K562 (cell line): Measurements from ENCODE around the gene RAVER2. TPM values are rescaled to one million over a fixed set of nuclear protein-coding genes. Genes with fewer than 3 reads are reported as not detected.

Experiments used
- BRD4 ChIP-seq: fragments of 200-600 bp; sonication (generic); IDR thresholded peaks from 2 replicates; pipeline ENCODE4 v1.6.1; 2017; ENCODE audit warnings: inconsistent platforms
- GTF3C2 ChIP-seq: IDR thresholded peaks from 3 replicates; pipeline ENCODE4 v1.6.1; 2011; ENCODE audit warnings: borderline replicate concordance, mild to moderate bottlenecking, moderate library complexity; ENCODE audit not compliant: insufficient read length; ENCODE audit errors: extremely low read depth
- KLF16 ChIP-seq: IDR thresholded peaks from 2 replicates; pipeline ENCODE4 v1.6.1; 2016; ENCODE audit warnings: antibody characterized with exemption
- TOE1 ChIP-seq, 2 experiments: fragments of 450-650 bp in 1 of 2; sonication (generic) in 1 of 2; formaldehyde crosslinking in 1 of 2; IDR thresholded peaks; 2 replicates each; pipeline versions ENCODE4 v1.7.1 to v1.8.0; 2016 to 2022; ENCODE audit warnings: borderline replicate concordance in 2 of 2, mild to moderate bottlenecking in 2 of 2, antibody characterized with exemption in 1 of 2, inconsistent platforms in 1 of 2, low read depth in 1 of 2, missing genetic modification reagents in 1 of 2, moderate library complexity in 1 of 2
- ZBTB40 ChIP-seq, 2 experiments: fragments of 450-650 bp in 1 of 2; sonication (generic) in 1 of 2; formaldehyde crosslinking in 1 of 2; IDR thresholded peaks; 2 replicates each; pipeline versions ENCODE4 v1.7.1 to v1.9.0; 2016 to 2022; ENCODE audit warnings: inconsistent platforms in 1 of 2, mild to moderate bottlenecking in 1 of 2, missing genetic modification reagents in 1 of 2
- ZNF23 ChIP-seq: fragments of 250-450 bp; sonication (Bioruptor Pico); IDR thresholded peaks from 2 replicates; pipeline ENCODE4 v1.4.0; 2020; ENCODE audit warnings: mild to moderate bottlenecking
- polyA plus RNA-seq, 8 experiments: library from polyadenylated mRNA; depleted of rRNA in 4 of 8; stranded (reverse) in 5 of 8; unstranded in 3 of 8; fragments of >200 nt; fragmentation: Nextera tagmentation in 2 of 8; fragmentation: Illumina TruSeq in 1 of 8; extraction: Ambion mirVana in 2 of 8; extraction: Trizol in 1 of 8; gene quantifications; 2 replicates each; pipeline versions ENCODE4 v1.2.1 to v1.2.3, GENCODE V29; 2011 to 2014; ENCODE audit warnings: inconsistent platforms in 1 of 8, missing spikeins in 1 of 8
- total RNA-seq, 7 experiments: library from RNA; depleted of rRNA in 6 of 7; stranded (reverse); fragments of >200 nt in 6 of 7; fragmentation: Illumina TruSeq in 2 of 7; extraction: Trizol in 2 of 7; gene quantifications; 2 replicates each; pipeline versions ENCODE4 v1.2.1 to v1.2.3, GENCODE V29; 2011 to 2021; ENCODE audit warnings: low replicate concordance in 1 of 7
- TF ChIP-seq, protein P1 (sequence below), 2 experiments: IDR thresholded peaks; 2 replicates each; pipeline ENCODE4 v1.6.1; 2011; ENCODE audit warnings: borderline replicate concordance in 1 of 2, control low read depth in 1 of 2, low read depth in 1 of 2, low read length in 1 of 2, mild to moderate bottlenecking in 1 of 2, mixed read lengths in 1 of 2, moderate library complexity in 1 of 2; ENCODE audit not compliant: insufficient read depth in 1 of 2, insufficient read length in 1 of 2, poor library complexity in 1 of 2, severe bottlenecking in 1 of 2; ENCODE audit errors: extremely low read depth in 1 of 2

The RAVER2 gene
- total and polyA plus RNA-seq, 9 of the 15 experiments (the other 6 are each of a cell fraction or from before 2014, with no cell fraction given): 1.8 to 6.1 (median 4.4) TPM

- TF ChIP-seq ZBTB40 (IDR thresholded peaks at IDR 0.05) (no peak), ZBTB40 (CRISPR knock-in tag; IDR thresholded peaks at IDR 0.05) (no peak), TOE1 (IDR thresholded peaks at IDR 0.05; ENCODE audit: borderline replicate concordance) (no peak), TOE1 (CRISPR knock-in tag; IDR thresholded peaks at IDR 0.05; ENCODE audit: borderline replicate concordance, low read depth) (no peak), BRD4 (no peak), ZNF23 (CRISPR knock-in tag) (no peak), KLF16 (no peak), GTF3C2 (no peak)
- TF ChIP-seq, protein P1, sequence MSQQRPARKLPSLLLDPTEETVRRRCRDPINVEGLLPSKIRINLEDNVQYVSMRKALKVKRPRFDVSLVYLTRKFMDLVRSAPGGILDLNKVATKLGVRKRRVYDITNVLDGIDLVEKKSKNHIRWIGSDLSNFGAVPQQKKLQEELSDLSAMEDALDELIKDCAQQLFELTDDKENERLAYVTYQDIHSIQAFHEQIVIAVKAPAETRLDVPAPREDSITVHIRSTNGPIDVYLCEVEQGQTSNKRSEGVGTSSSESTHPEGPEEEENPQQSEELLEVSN (IDR thresholded peaks at IDR 0.05; ENCODE audit: borderline replicate concordance in 1 of 2, extremely low read depth in 1 of 2, insufficient read depth in 1 of 2, insufficient read length in 1 of 2, low read depth in 1 of 2, low read length in 1 of 2, poor library complexity in 1 of 2, severe bottlenecking in 1 of 2): no peak
Observed at GRCh38 chr1:64829411-64830029, 84.6 kb downstream of the RAVER2 start (continued).
